Fibroblast of peridontal ligament (primary cell): ENCODE measurements around the gene SCAANT1.

ENCODE experiments used
- DNase-seq: peaks from one replicate; pipeline ENCODE4 v3.0.0-alpha.2; 2010; ENCODE audit errors: extremely low read depth

The SCAANT1 gene

DNA sequence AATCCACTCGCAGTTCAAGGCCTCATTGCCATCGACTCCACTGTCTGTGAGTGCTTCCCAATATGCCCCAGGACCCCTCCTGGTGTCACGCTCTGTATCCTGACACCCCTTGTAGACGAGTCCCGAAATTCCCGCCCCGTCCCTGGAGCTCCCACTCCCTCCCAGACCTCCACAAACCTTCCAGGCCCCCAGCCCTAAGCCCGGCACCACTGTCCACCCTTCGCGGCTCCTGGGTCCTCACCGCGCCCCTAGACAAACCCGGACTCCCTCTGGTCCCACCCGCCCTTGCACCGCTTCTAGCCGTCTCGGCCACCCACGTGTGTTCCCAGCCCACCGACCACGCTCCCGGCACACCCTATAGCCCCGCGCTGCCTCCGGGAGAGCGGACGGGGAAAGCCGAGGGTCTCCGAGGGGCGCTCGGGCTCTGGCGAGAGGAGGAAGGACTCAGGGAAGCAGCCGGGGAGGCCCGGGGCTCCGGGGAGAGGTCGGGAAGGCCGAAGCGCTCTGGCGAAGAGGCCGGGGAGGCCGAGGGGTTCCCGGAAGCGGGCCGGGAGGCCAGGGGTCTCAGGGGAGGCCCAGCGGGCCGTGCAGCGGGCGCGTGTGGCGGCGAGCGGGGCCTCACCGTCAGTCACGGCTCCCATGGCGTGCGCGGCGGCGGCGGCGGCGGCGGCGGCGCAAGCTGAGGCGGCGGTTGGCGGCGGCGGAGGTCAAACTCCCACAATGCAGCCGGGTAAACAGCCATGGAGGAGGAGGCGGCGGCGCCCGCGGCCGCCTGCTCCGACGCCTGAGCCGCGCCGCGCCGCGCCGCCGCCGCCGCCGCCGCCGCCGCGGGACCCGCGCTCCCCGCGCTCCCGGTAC lies 48.8 kb downstream of the SCAANT1 start, which contains the start of the genes ATXN7 and THOC7:
ATXN7 (plus strand) TSS at position 718 of the 858 bp plus-strand sequence. CDS start 48,732 bp downstream, outside the sequence.
THOC7 (minus strand) TSS at position 656 of the 858 bp plus-strand sequence; CDS start at position 641, 15 bp downstream.
- DNase-seq: peak; percentile 35

GRCh38 chr3:63862804-63863149 lies 49.4 kb downstream of the SCAANT1 start:
- no peak for DNase-seq
